BJ (cell line): Measurements from ENCODE around the gene FER1L5. TPM values are rescaled to one million over a fixed set of nuclear protein-coding genes. Genes with fewer than 3 reads are reported as not detected.
"Not testable (repeated sequence)": the region's sequence is repeated elsewhere in the genome, so short reads cannot be mapped to it uniquely, and the experiment has no call there.

Experiments
- CTCF ChIA-PET: fragments of 350-600 bp; formaldehyde crosslinking; extraction: SDS; loops from one replicate; lab custom pipeline; 2021; ENCODE audit warnings: antibody characterized with exemption, inconsistent platforms; lab: Yijun Ruan, JAX
- POLR2A ChIA-PET: fragments of 300-600 bp; sonication (Branson Sonifier 250); formaldehyde crosslinking; extraction: SDS; loops from one replicate; lab custom pipeline; 2021; ENCODE audit warnings: antibody characterized with exemption; lab: Charles Lee
- DNase-seq: peaks from one replicate; pipeline ENCODE4 v3.0.0-alpha.2; 2011; ENCODE audit warnings: low read depth
- H3K27me3 ChIP-seq: 2 replicates; pipeline ENCODE4 v1.6.0; 2011; ENCODE audit warnings: low read length; ENCODE audit not compliant: control insufficient read depth, insufficient read depth
- H3K36me3 ChIP-seq: 2 replicates; pipeline ENCODE4 v1.5.1; 2011; ENCODE audit warnings: low read length; ENCODE audit not compliant: control insufficient read depth, insufficient read depth
- H3K4me3 ChIP-seq: 2 replicates; pipeline ENCODE4 v1.5.1; 2011; ENCODE audit warnings: low read depth, mild to moderate bottlenecking, control low read depth, low read length
- CTCF ChIP-seq: IDR thresholded peaks from 2 replicates; pipeline ENCODE4 v1.5.1; 2011; ENCODE audit warnings: low read depth, mild to moderate bottlenecking, control low read depth, inconsistent platforms, low read length, moderate library complexity; ENCODE audit not compliant: insufficient read depth
- polyA plus RNA-seq: library from polyadenylated mRNA; depleted of rRNA; stranded (reverse); fragments of >200 nt; gene quantifications from 2 replicates; pipeline ENCODE4 v1.2.3, GENCODE V29; 2011

FER1L5 gene
- polyA plus RNA-seq, 1 experiment: 0.07 TPM

GRCh38 chr2:96648306-96648930, 5.9 kb downstream of the FER1L5 start:
- Histone ChIP-seq H3K27me3 (no peaks in the 10 kb centered on the region), H3K36me3 (no peaks in the 10 kb centered on the region; the same call in 1 of the 2 replicates), H3K4me3 (no peak overlapping the region)
- no peak for DNase-seq
- no peak for TF ChIP-seq CTCF
- ChIA-PET CTCF (no interaction called here), POLR2A (no interaction called here)

- ChIA-PET CTCF (no interaction called here), POLR2A (no interaction called here)
- H3K36me3 ChIP-seq: no peaks in the 10 kb centered on the region; the same call in 1 of the 2 replicates
- H3K27me3 ChIP-seq: no peaks in the 10 kb centered on the region
- H3K4me3 ChIP-seq: no peak overlapping the region
- DNase-seq: no peak
- no peak for TF ChIP-seq CTCF
Measured at GRCh38 chr2:96649342-96649741, 6.8 kb downstream of the FER1L5 start.

GRCh38 chr2:96651793-96652192, 9.2 kb downstream of the FER1L5 start:
- no peaks in the 10 kb centered on the region for H3K27me3 ChIP-seq
- no peak for DNase-seq
- ChIA-PET POLR2A (interaction anchor here (0.6 kb wide), 1 partner anchor 14 kb away, joined by 4 read pairs; no protein-coding TSS in a partner anchor), CTCF (no interaction called here)
- no peaks in the 10 kb centered on the region; the same call in 1 of the 2 replicates for H3K36me3 ChIP-seq
- TF ChIP-seq CTCF: no peak
- no peak overlapping the region for H3K4me3 ChIP-seq

- H3K4me3 ChIP-seq, CTCF ChIA-PET, POLR2A ChIA-PET, DNase-seq, H3K36me3 ChIP-seq, H3K27me3 ChIP-seq: not testable (repeated sequence)
Measured at GRCh38 chr2:96654791-96655190, 12.2 kb downstream of the FER1L5 start.

GRCh38 chr2:96655526-96655925, 13.0 kb downstream of the FER1L5 start:
- no peaks in the 10 kb centered on the region for H3K27me3 ChIP-seq
- TF ChIP-seq CTCF: no peak
- no peaks in the 10 kb centered on the region; the same call in 1 of the 2 replicates for H3K36me3 ChIP-seq
- CTCF ChIA-PET: interaction anchor here (0.6 kb wide), 2 partner anchors 46 to 223 kb away, joined by 3 read pairs; no protein-coding TSS in a partner anchor
- no peak overlapping the region for H3K4me3 ChIP-seq
- no peak for DNase-seq
- POLR2A ChIA-PET: no interaction called here

GRCh38 chr2:96656540-96656939, 14.0 kb downstream of the FER1L5 start:
- CTCF ChIA-PET: no interaction called here
- Histone ChIP-seq H3K36me3 (no peaks in the 10 kb centered on the region), H3K27me3 (no peaks in the 10 kb centered on the region), H3K4me3 (no peak overlapping the region)
- DNase-seq: no peak
- TF ChIP-seq CTCF: no peak
- POLR2A ChIA-PET: no interaction called here
